ENCODE data around the gene PBX2. TPM values are rescaled to one million over a fixed set of nuclear protein-coding genes. Genes with fewer than 3 reads are reported as not detected.

Gene PBX2, protein sequence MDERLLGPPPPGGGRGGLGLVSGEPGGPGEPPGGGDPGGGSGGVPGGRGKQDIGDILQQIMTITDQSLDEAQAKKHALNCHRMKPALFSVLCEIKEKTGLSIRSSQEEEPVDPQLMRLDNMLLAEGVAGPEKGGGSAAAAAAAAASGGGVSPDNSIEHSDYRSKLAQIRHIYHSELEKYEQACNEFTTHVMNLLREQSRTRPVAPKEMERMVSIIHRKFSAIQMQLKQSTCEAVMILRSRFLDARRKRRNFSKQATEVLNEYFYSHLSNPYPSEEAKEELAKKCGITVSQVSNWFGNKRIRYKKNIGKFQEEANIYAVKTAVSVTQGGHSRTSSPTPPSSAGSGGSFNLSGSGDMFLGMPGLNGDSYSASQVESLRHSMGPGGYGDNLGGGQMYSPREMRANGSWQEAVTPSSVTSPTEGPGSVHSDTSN
- 205 and 206 TPM in 2 replicates for total RNA-seq
- long read RNA-seq = 0 reads

DNA sequence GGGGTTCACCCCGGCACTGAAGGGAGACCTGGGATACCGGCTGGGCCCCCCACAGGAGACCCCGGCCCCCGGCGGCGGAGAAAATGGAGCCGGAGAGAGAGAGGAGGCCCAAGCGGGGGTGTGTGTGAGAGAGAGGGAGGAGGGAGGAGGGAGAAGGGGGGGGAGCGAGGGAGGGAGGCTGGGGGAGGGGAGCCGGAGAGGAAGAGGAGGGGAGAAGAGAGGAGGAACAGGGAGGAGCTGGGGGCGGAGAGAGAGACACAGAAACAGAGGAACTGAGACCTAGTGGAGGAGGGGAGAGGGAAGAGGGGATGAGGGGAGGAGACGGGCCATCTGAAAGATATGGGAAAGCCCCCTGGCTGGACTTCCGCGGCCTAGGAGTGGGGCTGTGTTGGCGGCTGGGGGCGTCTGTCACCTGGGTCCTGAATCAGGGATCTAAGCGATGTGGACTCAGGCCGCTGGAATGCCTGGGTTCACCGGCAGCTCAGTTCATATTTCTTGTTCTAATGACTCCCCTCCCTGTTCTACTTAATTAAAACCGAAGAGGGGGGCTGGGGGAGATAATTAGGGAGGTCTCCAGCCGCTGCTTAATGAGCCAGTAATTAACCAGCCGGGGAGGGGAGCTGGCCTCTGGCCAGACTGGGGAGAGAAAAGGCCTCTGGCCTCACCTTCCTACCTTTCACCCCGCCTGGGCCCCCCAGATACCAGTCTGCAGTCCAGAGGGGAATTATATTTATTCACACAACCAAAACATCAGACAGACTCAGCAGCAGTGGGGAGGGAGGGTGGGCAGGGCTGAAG is at the start of gene PBX2:
Gene PBX2, minus strand, starts transcription at position 149 of the 798 bp plus-strand sequence. CDS start 287 bp downstream, outside the sequence.
- H3K36me3 Mint-ChIP-seq (ENCODE audit: low read depth) = peaks cover 11% of the 10 kb centered on the region
- peak; percentile 67 for DNase-seq (ENCODE audit: low read depth, low spot score)
- no peaks in the 10 kb centered on the region for H3K27me3 Mint-ChIP-seq (ENCODE audit: low read depth)
- peak within 1 kb of the TSS; percentile 97 for H3K27ac Mint-ChIP-seq (ENCODE audit: unreplicated experiment)
- TF ChIP-seq CTCF (conservative IDR thresholded peaks at IDR 0.05) = no peak
- no peaks in the 10 kb centered on the region for H3K9me3 Mint-ChIP-seq
- peaks cover 77% of the 10 kb centered on the region for H3K4me1 Mint-ChIP-seq
- H3K4me3 Mint-ChIP-seq = peak within 1 kb of the TSS; percentile 92

GRCh38 chr6:32239462-32239861 is 49.5 kb upstream of the PBX2 start:
- Mint-ChIP-seq H3K27me3 (ENCODE audit: low read depth) (no peaks in the 10 kb centered on the region), H3K27ac (ENCODE audit: unreplicated experiment) (no peak overlapping the region)

DNA sequence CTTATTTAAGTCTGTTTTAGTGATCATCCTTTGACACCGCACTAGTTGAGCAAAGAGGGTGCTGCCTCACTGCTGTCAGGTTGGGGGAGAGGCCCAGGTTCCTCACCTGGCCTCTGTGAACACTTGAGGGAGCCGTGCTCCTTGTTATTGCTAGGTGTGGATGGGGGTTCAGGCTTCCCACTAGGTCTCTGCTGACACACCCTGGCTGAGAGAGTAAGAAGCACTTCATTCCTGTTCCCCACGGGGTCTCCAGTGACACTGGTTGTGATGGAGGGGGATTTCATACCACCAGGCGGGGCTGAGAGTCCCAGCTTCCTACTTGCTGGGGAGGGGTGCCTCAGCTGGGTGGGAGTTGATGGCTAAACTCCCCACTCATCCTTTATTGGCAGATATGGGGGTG is 44.9 kb upstream of the PBX2 start:
- peaks cover 9% of the 10 kb centered on the region for H3K4me1 Mint-ChIP-seq
- H3K27me3 Mint-ChIP-seq (ENCODE audit: low read depth) = no peaks in the 10 kb centered on the region

More at GRCh38 chr6:32239462-32239861, 49.5 kb upstream of the PBX2 start:
- H3K36me3 Mint-ChIP-seq (ENCODE audit: low read depth) = no peaks in the 10 kb centered on the region
- DNase-seq (ENCODE audit: low read depth, low spot score) = no peak
- TF ChIP-seq CTCF (conservative IDR thresholded peaks at IDR 0.05) = no peak
- H3K4me1 Mint-ChIP-seq = peaks cover 9% of the 10 kb centered on the region
- no peaks in the 10 kb centered on the region for H3K9me3 Mint-ChIP-seq
- H3K4me3 Mint-ChIP-seq = no peak overlapping the region

DNA sequence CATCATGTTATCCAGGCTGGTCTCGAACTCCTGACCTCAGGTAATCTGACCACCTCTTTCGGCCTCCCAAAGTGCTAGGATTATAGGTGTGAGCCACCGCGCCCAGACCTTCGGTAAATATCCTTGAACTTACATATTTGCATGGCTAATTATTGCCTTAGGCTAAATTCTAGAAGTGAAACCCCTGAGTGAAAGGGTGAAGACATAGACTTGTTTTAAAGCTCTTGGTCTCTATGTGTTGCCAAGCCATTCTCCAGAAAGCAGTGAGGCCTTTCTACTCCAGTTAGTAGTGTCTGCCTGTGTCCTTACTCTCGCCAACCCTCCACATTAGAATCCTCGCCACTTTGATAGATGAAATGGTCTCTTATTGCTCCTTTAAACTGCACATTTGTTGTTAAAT is 36.4 kb upstream of the PBX2 start:
- no peak for TF ChIP-seq CTCF (conservative IDR thresholded peaks at IDR 0.05)
- no peaks in the 10 kb centered on the region for H3K36me3 Mint-ChIP-seq (ENCODE audit: low read depth)
- no peak overlapping the region for H3K4me3 Mint-ChIP-seq
- no peaks in the 10 kb centered on the region for H3K9me3 Mint-ChIP-seq
- DNase-seq (ENCODE audit: low read depth, low spot score) = no peak
- H3K4me1 Mint-ChIP-seq = peaks cover 13% of the 10 kb centered on the region
- H3K27ac Mint-ChIP-seq (ENCODE audit: unreplicated experiment) = no peak overlapping the region
- H3K27me3 Mint-ChIP-seq (ENCODE audit: low read depth) = no peaks in the 10 kb centered on the region

More for the DNA sequence above, 44.9 kb upstream of the PBX2 start:
- Mint-ChIP-seq H3K4me3 (no peak overlapping the region), H3K36me3 (ENCODE audit: low read depth) (no peaks in the 10 kb centered on the region), H3K27ac (ENCODE audit: unreplicated experiment) (no peak overlapping the region), H3K9me3 (no peaks in the 10 kb centered on the region)
- no peak for TF ChIP-seq CTCF (conservative IDR thresholded peaks at IDR 0.05)
- DNase-seq (ENCODE audit: low read depth, low spot score) = no peak

DNA sequence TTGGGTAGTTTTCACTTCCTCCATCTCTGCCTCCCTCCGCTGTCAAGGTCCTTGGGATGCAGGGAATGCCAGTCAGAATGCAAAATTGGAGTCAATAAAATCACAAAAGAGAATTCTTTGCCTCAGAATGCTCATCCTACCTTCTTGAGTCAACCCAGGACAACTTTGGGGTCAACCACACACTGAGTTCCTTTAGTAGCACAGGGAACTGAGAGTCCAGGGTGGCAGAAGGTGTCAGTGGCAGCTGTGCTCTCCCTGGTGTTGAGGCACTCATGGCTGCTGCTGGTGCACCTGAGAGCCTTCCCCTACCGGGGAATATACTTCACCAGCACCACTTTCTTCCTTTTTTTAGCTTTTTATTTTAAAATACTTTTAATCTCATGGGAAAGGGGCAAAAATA is 34.7 kb upstream of the PBX2 start:
- Mint-ChIP-seq H3K36me3 (ENCODE audit: low read depth) (no peaks in the 10 kb centered on the region), H3K27ac (ENCODE audit: unreplicated experiment) (no peak overlapping the region), H3K4me3 (no peak overlapping the region), H3K27me3 (ENCODE audit: low read depth) (no peaks in the 10 kb centered on the region), H3K9me3 (no peaks in the 10 kb centered on the region), H3K4me1 (peaks cover 13% of the 10 kb centered on the region)
- DNase-seq (ENCODE audit: low read depth, low spot score) = no peak
- TF ChIP-seq CTCF (conservative IDR thresholded peaks at IDR 0.05) = no peak
